Measurements from ENCODE around the gene STAT3.
"Not testable (repeated sequence)": the region's sequence is repeated elsewhere in the genome, so short reads cannot be mapped to it uniquely, and the experiment has no call there.

STAT3 gene

DNA sequence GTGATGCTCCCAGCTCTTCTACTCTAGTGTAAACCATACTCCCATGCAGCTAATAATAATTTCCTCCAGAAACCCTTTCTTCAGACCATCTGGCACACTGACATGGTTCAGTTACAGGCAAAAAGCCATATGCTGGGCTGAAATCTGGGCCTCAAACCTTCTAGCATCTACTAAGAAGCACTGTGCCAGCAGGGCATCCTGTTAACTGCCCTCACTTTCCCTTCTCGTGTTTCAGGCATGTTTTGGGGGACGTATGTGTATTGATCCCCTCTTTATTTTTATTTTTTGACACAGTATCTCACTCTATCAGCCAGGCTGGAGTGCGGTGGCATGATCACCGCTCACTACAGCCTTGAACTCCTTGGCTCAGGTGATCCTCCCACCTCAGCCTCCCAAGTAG, 66.7 kb downstream of the STAT3 start:
- Histone ChIP-seq H3K4me2 (no peak overlapping the region), H4K20me1 (ENCODE audit: insufficient read depth) (no peaks in the 10 kb centered on the region), H3K36me3 (ENCODE audit: insufficient read depth) (no peaks in the 10 kb centered on the region), H3K27me3 (ENCODE audit: insufficient read depth, low read depth) (no peaks in the 10 kb centered on the region), H3K9ac (no peak overlapping the region), H3K4me1 (ENCODE audit: low read depth, poor library complexity, severe bottlenecking) (peaks cover 9% of the 10 kb centered on the region), H3K79me2 (ENCODE audit: insufficient read depth, low read depth) (no peaks in the 10 kb centered on the region), H3K4me3 (IDR thresholded peaks at IDR 0.05; ENCODE audit: insufficient read depth, low read depth, low read length) (no peak overlapping the region), H3K27ac (no peak overlapping the region), H2AFZ (ENCODE audit: low read depth) (no peak overlapping the region)
- TF ChIP-seq, protein P1, sequence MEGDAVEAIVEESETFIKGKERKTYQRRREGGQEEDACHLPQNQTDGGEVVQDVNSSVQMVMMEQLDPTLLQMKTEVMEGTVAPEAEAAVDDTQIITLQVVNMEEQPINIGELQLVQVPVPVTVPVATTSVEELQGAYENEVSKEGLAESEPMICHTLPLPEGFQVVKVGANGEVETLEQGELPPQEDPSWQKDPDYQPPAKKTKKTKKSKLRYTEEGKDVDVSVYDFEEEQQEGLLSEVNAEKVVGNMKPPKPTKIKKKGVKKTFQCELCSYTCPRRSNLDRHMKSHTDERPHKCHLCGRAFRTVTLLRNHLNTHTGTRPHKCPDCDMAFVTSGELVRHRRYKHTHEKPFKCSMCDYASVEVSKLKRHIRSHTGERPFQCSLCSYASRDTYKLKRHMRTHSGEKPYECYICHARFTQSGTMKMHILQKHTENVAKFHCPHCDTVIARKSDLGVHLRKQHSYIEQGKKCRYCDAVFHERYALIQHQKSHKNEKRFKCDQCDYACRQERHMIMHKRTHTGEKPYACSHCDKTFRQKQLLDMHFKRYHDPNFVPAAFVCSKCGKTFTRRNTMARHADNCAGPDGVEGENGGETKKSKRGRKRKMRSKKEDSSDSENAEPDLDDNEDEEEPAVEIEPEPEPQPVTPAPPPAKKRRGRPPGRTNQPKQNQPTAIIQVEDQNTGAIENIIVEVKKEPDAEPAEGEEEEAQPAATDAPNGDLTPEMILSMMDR (conservative IDR thresholded peaks at IDR 0.05; ENCODE audit: low read depth, low read length) = no peak

DNA sequence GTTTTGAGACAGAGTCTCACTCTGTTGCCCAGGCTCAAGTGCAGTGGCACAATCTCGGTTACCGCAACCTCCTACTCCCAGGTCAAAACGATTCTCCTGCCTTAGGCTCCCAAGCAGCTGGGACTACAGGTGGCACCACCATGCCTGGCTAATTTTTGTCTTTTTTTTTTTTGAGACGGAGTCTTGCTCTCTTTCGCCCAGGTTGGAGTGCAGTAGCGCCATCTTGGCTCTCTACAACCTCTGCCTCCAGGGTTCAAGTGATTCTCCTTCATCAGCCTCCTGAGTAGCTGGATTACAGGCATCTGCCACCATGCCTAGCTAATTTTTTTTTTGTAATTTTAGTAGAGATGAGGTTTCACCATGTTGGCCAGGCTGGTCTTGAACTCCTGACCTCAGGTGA, 70.3 kb downstream of the STAT3 start:
- H3K4me1 ChIP-seq (ENCODE audit: low read depth, poor library complexity, severe bottlenecking) = peaks cover 13% of the 10 kb centered on the region
- H2AFZ ChIP-seq (ENCODE audit: low read depth); H3K27ac ChIP-seq; H4K20me1 ChIP-seq (ENCODE audit: insufficient read depth); H3K36me3 ChIP-seq (ENCODE audit: insufficient read depth); H3K4me2 ChIP-seq; H3K27me3 ChIP-seq (ENCODE audit: insufficient read depth, low read depth); H3K9ac ChIP-seq; H3K4me3 ChIP-seq (IDR thresholded peaks at IDR 0.05; ENCODE audit: insufficient read depth, low read depth, low read length); H3K79me2 ChIP-seq (ENCODE audit: insufficient read depth, low read depth): not testable (repeated sequence)

DNA sequence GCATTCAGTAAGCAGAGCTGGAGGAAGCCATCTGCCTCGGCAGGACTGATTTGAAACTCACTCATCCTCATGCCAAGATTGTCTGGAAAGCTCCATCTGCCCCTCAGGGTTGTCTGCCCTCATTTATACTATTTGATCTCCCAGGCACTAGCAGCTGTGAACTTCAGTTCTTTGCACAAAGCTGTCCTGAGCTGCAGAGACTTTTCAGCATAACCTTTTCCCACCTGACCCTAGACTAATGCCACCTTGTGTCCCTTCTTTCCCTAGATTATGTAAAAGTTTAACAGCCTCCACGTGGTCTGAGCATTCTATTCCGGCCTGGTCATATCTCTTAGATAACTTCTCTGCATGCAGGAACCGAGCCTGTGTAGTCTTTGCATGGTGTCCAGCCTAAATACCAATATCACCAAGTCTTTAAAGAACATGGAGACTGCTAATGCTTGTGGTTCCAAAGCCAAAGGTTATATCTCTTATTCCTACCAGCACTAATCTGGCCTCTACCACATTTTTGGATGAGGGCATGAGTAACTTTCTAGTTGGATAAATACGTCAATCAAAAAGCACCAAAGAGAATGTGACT, 70.9 kb downstream of the STAT3 start:
- H4K20me1 ChIP-seq (ENCODE audit: insufficient read depth) = no peaks in the 10 kb centered on the region
- H3K4me3 ChIP-seq (IDR thresholded peaks at IDR 0.05; ENCODE audit: insufficient read depth, low read depth, low read length) = no peak overlapping the region
- no peaks in the 10 kb centered on the region for H3K36me3 ChIP-seq (ENCODE audit: insufficient read depth)
- H3K4me1 ChIP-seq (ENCODE audit: low read depth, poor library complexity, severe bottlenecking) = peaks cover 11% of the 10 kb centered on the region
- H3K79me2 ChIP-seq (ENCODE audit: insufficient read depth, low read depth) = no peaks in the 10 kb centered on the region
- TF ChIP-seq, protein P1 (conservative IDR thresholded peaks at IDR 0.05; ENCODE audit: low read depth, low read length) = no peak
- no peak overlapping the region for H3K9ac ChIP-seq
- H3K27ac ChIP-seq = no peak overlapping the region
- H2AFZ ChIP-seq (ENCODE audit: low read depth) = no peak overlapping the region
- H3K4me2 ChIP-seq = no peak overlapping the region
- H3K27me3 ChIP-seq (ENCODE audit: insufficient read depth, low read depth) = no peaks in the 10 kb centered on the region

DNA sequence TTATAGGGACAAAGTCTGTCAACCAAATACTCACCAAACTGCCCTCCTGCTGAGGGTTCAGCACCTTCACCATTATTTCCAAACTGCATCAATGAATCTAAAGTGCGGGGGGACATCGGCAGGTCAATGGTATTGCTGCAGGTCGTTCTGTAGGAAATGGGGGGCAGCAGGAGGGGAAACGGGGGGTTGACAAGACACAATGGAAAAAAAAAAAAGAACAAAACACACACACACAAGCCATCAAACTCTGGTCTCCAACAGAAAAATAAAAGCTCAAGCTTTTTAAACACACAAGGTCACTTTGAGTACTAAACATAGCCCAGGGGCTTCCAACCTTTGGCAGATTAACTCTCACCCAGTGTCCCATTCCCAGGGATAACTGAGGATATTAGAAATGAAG, 71.5 kb downstream of the STAT3 start:
- no peaks in the 10 kb centered on the region for H4K20me1 ChIP-seq (ENCODE audit: insufficient read depth)
- H3K79me2 ChIP-seq (ENCODE audit: insufficient read depth, low read depth) = no peaks in the 10 kb centered on the region
- no peak overlapping the region for H3K4me2 ChIP-seq
- no peak overlapping the region for H3K27ac ChIP-seq
- H3K4me3 ChIP-seq (IDR thresholded peaks at IDR 0.05; ENCODE audit: insufficient read depth, low read depth, low read length) = no peak overlapping the region
- no peak overlapping the region for H2AFZ ChIP-seq (ENCODE audit: low read depth)
- H3K36me3 ChIP-seq (ENCODE audit: insufficient read depth) = no peaks in the 10 kb centered on the region
- peaks cover 11% of the 10 kb centered on the region for H3K4me1 ChIP-seq (ENCODE audit: low read depth, poor library complexity, severe bottlenecking)
- H3K27me3 ChIP-seq (ENCODE audit: insufficient read depth, low read depth) = no peaks in the 10 kb centered on the region
- TF ChIP-seq, protein P1 (conservative IDR thresholded peaks at IDR 0.05; ENCODE audit: low read depth, low read length) = no peak
- H3K9ac ChIP-seq = no peak overlapping the region

DNA sequence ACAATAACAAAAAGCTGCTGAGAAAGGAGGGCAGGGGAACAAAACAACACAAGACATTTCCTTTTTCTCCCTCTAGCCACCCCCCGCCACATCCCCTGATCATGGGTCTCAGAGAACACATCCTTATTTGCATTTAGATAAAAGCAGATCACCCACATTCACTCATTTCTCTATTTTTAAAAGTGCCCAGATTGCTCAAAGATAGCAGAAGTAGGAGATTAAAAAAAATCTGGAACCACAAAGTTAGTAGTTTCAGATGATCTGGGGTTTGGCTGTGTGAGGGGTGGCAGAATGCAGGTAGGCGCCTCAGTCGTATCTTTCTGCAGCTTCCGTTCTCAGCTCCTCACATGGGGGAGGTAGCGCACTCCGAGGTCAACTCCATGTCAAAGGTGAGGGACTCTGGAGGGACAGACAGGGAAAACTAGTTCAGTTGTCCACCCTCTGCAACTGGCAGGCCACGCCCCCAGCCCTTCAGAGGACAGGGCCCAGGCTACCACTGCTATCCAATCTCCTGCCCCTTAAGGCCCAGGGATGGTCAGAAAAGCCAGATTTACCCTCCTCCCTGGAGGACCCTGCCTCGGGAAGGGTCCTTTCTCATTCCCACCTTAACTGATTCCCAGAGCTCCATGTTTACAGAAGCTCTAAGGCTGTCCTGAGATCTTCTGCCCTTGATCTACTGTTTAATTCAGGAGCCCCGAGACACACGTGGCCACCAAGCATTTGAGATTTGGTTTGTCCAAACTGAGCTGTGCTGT, 72.7 kb downstream of the STAT3 start:
- Histone ChIP-seq H3K36me3 (ENCODE audit: insufficient read depth) (no peaks in the 10 kb centered on the region), H4K20me1 (ENCODE audit: insufficient read depth) (no peaks in the 10 kb centered on the region), H3K4me2 (no peak overlapping the region), H3K9ac (no peak overlapping the region), H3K27ac (no peak overlapping the region), H2AFZ (ENCODE audit: low read depth) (no peak overlapping the region), H3K79me2 (ENCODE audit: insufficient read depth, low read depth) (no peaks in the 10 kb centered on the region), H3K4me3 (IDR thresholded peaks at IDR 0.05; ENCODE audit: insufficient read depth, low read depth, low read length) (no peak overlapping the region), H3K4me1 (ENCODE audit: low read depth, poor library complexity, severe bottlenecking) (peaks cover 11% of the 10 kb centered on the region), H3K27me3 (ENCODE audit: insufficient read depth, low read depth) (no peaks in the 10 kb centered on the region)
- TF ChIP-seq, protein P1 (conservative IDR thresholded peaks at IDR 0.05; ENCODE audit: low read depth, low read length) = no peak
